Brain microvascular endothelial cell (primary cell): Measurements from ENCODE around the gene GDF2.

Experiments
- DNase-seq: peaks from one replicate; pipeline ENCODE4 v3.0.0-alpha.2; 2020
- H3K27ac ChIP-seq: fragments of 250-450 bp; sonication (Bioruptor Pico); 2 replicates; pipeline ENCODE4 v1.5.1; 2020; ENCODE audit warnings: mild to moderate bottlenecking, moderate library complexity
- H3K27me3 ChIP-seq: fragments of 250-450 bp; sonication (Bioruptor Pico); replicated peaks from 2 replicates; pipeline ENCODE4 v1.5.1; 2020; ENCODE audit warnings: mild to moderate bottlenecking
- H3K36me3 ChIP-seq: fragments of 250-450 bp; sonication (Bioruptor Pico); replicated peaks from 2 replicates; pipeline ENCODE4 v1.5.1; 2020; ENCODE audit warnings: mild to moderate bottlenecking
- H3K4me3 ChIP-seq: 2 replicates; pipeline ENCODE4 v1.5.1; 2011; ENCODE audit warnings: low read depth, mild to moderate bottlenecking, control low read depth, low read length, moderate library complexity
- in situ Hi-C: cut with HindIII; loops from 2 replicates; pipeline ENCODE4 v1.10.0; 2017; ENCODE audit warnings: low sequenced_read_pairs, low pct_ligation_motif_present
- TF ChIP-seq, protein P1 (sequence below): IDR thresholded peaks from 2 replicates; pipeline ENCODE4 v1.5.1; 2011; ENCODE audit warnings: low read depth, mild to moderate bottlenecking, moderate library complexity, low read length, control low read depth, inconsistent platforms; ENCODE audit errors: missing control alignments

GDF2 gene

DNA sequence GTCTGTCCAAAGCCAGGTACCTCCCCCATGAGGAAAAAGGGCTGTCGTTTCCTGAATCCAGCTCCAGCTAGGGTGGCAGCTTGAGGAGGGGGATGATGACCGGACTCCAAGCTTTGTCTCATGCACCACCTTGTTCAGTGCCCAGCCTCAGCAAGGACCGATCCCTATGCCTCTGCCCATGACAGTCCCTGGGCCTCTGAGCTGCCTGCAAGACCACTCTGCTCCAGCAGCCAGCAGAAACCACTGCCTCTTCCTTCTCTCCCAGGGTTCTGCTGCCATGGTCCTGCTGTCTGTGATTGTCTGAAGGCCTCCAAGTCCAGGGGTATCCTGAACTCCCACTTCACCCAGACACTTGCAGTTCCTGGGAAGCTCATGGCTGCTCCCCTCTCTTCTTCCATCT is 43.5 kb upstream of the GDF2 start:
- Histone ChIP-seq H3K27me3 (no peaks in the 10 kb centered on the region), H3K36me3 (no peaks in the 10 kb centered on the region), H3K4me3 (no peak overlapping the region), H3K27ac (no peak overlapping the region)
- in situ Hi-C loops: no loop called here
- DNase-seq: no peak
- TF ChIP-seq, protein P1, sequence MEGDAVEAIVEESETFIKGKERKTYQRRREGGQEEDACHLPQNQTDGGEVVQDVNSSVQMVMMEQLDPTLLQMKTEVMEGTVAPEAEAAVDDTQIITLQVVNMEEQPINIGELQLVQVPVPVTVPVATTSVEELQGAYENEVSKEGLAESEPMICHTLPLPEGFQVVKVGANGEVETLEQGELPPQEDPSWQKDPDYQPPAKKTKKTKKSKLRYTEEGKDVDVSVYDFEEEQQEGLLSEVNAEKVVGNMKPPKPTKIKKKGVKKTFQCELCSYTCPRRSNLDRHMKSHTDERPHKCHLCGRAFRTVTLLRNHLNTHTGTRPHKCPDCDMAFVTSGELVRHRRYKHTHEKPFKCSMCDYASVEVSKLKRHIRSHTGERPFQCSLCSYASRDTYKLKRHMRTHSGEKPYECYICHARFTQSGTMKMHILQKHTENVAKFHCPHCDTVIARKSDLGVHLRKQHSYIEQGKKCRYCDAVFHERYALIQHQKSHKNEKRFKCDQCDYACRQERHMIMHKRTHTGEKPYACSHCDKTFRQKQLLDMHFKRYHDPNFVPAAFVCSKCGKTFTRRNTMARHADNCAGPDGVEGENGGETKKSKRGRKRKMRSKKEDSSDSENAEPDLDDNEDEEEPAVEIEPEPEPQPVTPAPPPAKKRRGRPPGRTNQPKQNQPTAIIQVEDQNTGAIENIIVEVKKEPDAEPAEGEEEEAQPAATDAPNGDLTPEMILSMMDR: no peak

DNA sequence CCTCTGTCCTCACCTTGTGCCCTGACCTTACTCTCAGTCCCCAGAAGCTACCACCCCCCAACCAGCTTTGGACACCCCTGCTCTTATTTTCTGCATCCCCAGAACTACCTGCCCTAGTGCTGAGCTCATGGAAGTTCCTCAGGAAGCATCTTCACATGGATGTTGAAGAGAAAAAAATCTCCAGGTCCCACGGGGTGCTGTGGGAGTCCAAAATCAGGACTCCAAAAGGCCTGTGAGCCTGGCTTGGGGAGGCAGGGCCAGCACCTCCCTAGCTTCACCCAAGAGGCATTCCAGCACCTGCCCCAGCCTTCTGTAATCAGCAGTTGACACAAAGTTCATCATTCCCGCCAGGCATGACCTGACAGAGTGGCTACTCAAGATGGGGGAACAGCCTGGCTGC is 43.0 kb upstream of the GDF2 start:
- no peak overlapping the region for H3K27ac ChIP-seq
- no peaks in the 10 kb centered on the region for H3K36me3 ChIP-seq
- TF ChIP-seq, protein P1: no peak
- no peak for DNase-seq
- H3K27me3 ChIP-seq: no peaks in the 10 kb centered on the region
- H3K4me3 ChIP-seq: no peak overlapping the region
- in situ Hi-C loops: no loop called here

DNA sequence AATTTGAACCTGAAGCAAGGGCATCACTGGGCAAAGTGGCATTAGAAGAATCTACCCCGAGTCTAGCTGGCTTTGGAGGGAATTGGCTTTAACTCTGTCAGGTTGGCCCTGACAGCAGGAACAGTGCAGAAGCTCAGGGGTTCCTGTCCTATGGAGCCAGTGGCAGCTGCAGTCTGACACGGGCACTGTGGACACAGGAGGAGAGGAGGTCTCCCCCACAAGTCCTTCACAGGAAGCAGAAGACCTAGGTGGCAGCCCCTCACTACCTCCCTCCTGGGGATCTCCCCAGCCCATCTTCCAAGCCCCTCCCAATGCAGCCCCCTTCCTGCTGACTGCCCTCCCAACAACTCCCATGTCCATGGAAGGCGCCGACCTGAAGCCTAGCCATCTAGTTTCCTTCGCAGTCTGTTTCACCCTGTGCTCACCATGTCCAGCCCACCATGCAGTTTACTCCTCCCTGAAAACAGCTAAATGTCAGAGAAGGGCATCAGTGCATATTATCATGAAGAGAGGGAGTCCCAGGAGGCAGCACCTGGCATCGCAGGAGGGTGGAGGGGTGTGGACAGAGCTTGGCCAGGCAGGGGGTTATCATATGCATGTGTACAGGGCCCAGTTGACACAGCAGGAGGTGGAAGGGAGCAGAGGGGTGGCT is 40.1 kb upstream of the GDF2 start:
- H3K27me3 ChIP-seq: no peaks in the 10 kb centered on the region
- no peak overlapping the region for H3K4me3 ChIP-seq
- in situ Hi-C loops: no loop called here
- TF ChIP-seq, protein P1: no peak
- H3K27ac ChIP-seq: no peak overlapping the region
- H3K36me3 ChIP-seq: no peaks in the 10 kb centered on the region
- DNase-seq: no peak

DNA sequence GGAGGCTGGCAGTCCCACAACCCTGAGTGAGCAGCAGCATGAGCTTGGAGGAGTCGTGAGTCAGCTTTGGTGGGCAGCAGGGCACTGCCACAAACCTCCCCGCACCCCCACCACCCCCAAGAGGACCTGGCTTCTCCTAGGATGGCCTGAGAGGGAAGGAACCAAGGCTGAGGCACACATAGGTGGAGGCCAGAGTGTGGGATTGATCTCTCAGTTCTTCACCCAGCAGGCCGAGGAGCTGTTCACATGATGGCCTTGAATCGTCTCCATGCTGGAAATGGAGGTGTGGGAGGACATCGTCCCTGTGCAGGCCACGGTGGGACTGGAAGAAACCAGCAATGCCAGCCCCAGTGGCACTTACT is 39.6 kb upstream of the GDF2 start:
- no peak overlapping the region for H3K27ac ChIP-seq
- TF ChIP-seq, protein P1: no peak
- in situ Hi-C loops: no loop called here
- DNase-seq: no peak
- no peaks in the 10 kb centered on the region for H3K36me3 ChIP-seq
- no peaks in the 10 kb centered on the region for H3K27me3 ChIP-seq
- H3K4me3 ChIP-seq: no peak overlapping the region

DNA sequence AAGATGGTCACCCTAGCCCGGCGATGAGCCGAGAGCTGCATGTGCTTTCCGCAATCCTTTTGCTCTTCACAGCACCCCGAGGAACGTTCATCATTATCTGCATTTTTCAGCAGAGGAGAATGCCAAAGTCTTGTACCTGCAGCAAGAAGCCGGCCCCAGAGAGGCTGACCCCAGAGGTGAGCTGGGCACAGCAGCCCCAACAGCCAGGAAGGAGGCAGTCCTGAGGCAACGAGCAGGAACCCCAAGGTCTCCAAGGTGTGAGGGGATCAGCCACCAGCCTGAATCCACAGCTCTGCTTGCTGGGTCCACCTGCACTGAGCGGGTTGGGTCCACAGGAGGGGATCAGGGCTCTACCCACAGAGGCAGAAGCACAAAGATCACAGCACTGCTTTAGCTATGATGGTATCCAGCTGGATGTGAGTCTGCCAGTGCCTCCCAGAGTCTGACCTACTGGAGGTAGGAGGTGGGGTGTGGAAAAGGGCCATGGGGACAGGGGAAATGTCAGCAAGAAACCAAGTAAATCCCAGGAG is 39.1 kb upstream of the GDF2 start:
- in situ Hi-C loops: no loop called here
- DNase-seq: no peak
- Histone ChIP-seq H3K4me3 (no peak overlapping the region), H3K27me3 (no peaks in the 10 kb centered on the region), H3K27ac (no peak overlapping the region), H3K36me3 (no peaks in the 10 kb centered on the region)
- TF ChIP-seq, protein P1: no peak

DNA sequence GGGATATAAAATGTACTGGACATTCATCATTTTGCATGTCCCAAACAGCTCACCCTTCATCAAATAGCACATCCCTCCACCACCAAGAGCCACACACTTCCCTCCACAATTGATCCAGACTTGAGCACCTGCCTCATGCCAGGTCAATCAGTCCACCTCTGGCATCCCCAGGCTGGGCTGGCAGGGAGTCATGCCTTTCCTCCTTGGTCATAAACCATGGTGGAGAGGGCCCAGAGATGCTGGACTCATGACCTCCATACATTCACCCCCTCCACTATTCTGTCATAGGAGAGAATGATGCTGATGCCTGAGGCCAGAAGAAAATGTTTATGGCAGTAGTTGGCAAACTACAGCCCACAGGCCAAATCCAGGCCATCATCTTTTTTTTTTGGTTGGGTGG is 38.4 kb upstream of the GDF2 start:
- Histone ChIP-seq H3K36me3 (no peaks in the 10 kb centered on the region), H3K4me3 (no peak overlapping the region), H3K27ac (no peak overlapping the region), H3K27me3 (no peaks in the 10 kb centered on the region)
- in situ Hi-C loops: no loop called here
- TF ChIP-seq, protein P1: no peak
- DNase-seq: no peak
